Left ventricle myocardium inferior (tissue), 1 donor: ENCODE data around the gene OR2G6. TPM values are rescaled to one million over a fixed set of nuclear protein-coding genes. Genes with fewer than 3 reads are reported as not detected.
"Not testable (repeated sequence)": the region's sequence is repeated elsewhere in the genome, so short reads cannot be mapped to it uniquely, and the experiment has no call there.

Experiments used
- DNase-seq: peaks from one replicate; pipeline ENCODE4 v3.0.0-alpha.2; 2020
- H3K27ac ChIP-seq: fragments of 200-600 bp; replicated peaks from 2 replicates; pipeline ENCODE4 v1.8.0; 2021
- H3K27me3 ChIP-seq: fragments of 200-600 bp; 2 replicates; pipeline ENCODE4 v1.8.0; 2021; ENCODE audit warnings: low read depth
- H3K36me3 ChIP-seq: fragments of 200-600 bp; 2 replicates; pipeline ENCODE4 v1.8.0; 2021
- H3K4me1 ChIP-seq: fragments of 200-600 bp; 2 replicates; pipeline ENCODE4 v1.8.0; 2021
- H3K4me3 ChIP-seq: fragments of 200-600 bp; 2 replicates; pipeline ENCODE4 v1.8.0; 2021; ENCODE audit warnings: mild to moderate bottlenecking, moderate library complexity
- H3K9me3 ChIP-seq: fragments of 200-600 bp; replicated peaks from 2 replicates; pipeline ENCODE4 v1.8.0; 2021
- intact Hi-C: fragments of 100-400 bp; cut with micrococcal nuclease; formaldehyde crosslinking; loops from one replicate; pipeline ENCODE4 v1.11.0; 2022
- long read RNA-seq: library from polyadenylated mRNA; unstranded; transcript quantifications from one replicate; pipeline ENCODE4 v2.0.0, GENCODE V29; 2021
- total RNA-seq: library from RNA; stranded (reverse); fragmentation: NEBNext Ultra II Directional; extraction: Animal tissue kit (Norgen Biotek cat#: 25700); gene quantifications from one replicate; pipeline ENCODE4 v1.2.1, GENCODE V29; 2021
- TF ChIP-seq, protein P1 (sequence below): fragments of 200-600 bp; IDR thresholded peaks from 2 replicates; pipeline ENCODE4 v1.8.0; 2021; ENCODE audit warnings: antibody characterized with exemption, mild to moderate bottlenecking, borderline replicate concordance
- donor health status: DM: no; HTN: yes; CAD: no; lungs with severe emphysema.

The OR2G6 gene
- total RNA-seq, result not detected
- long read RNA-seq, result 0 reads

DNA sequence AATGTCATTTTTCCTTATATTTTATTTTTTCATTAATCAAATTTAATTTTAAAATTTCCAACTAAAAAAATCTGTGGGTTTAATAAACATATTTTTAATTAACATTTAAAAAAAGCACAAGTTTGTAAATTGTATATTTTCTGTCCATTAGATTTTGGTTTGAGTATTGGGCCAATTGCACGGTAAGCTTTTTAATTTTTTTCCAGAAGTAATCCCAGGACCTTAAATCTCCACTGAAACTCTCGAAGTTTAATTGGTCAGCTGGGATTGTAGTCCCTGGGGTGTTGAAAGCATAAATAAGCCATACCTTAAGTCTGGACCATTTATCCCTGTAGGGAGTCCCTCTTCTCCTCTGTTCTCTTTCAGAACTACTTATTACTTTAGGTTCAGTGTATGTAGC lies at the start of gene OR2G6:
TSS of gene OR2G6 (plus strand) at position 301 of the 400 bp plus-strand sequence. CDS start 13,574 bp downstream, outside the sequence.
- H3K36me3 ChIP-seq, H3K27me3 ChIP-seq, H3K9me3 ChIP-seq, H3K27ac ChIP-seq, H3K4me3 ChIP-seq, DNase-seq, intact Hi-C loops, H3K4me1 ChIP-seq: not testable (repeated sequence)

DNA sequence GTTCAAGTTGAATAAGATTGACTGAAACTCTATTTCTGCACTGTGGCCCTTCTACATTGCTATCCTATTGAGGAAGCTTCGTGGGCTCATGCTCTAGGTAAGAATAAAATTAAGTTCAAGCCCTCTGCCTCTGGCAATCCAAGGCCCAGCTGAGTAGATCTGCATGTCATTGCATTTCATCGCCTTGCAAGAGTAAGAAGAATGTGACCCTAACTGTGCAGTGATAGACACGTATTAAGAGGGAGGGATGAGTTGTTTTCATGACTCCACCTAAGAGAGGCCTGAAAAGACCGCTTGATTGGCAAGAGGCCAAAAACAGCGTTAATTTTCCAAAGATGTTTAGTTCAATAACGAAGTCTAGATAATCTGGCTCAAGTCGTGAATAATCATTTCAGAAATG lies 48.8 kb upstream of the OR2G6 start:
- H3K27me3 ChIP-seq, H3K4me3 ChIP-seq, DNase-seq, H3K36me3 ChIP-seq, H3K9me3 ChIP-seq, H3K4me1 ChIP-seq, intact Hi-C loops, H3K27ac ChIP-seq: not testable (repeated sequence)

DNA sequence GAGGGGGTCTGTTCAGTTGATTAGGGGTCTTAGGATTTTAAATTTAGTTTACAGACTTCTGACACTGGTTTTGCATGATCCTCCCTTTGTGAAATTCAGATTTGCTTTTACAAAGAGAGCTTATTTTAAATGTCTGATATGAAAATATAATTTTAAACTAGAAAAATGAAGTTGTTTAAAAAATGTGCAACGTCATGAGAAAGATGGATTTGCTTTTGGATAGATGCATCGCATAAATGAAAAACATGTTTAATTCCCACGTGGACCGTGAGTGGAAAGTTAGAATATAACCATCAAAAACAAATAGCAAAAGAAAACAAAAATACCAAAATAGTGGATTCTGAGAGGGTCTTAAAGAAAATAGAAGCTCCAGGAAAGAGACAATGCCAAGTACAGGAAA lies 36.7 kb upstream of the OR2G6 start:
- no peak overlapping the region for H3K4me3 ChIP-seq
- intact Hi-C loops, result no loop called here
- DNase-seq, result no peak
- no peaks in the 10 kb centered on the region for H3K4me1 ChIP-seq
- no peak overlapping the region for H3K27ac ChIP-seq
- TF ChIP-seq, protein P1, sequence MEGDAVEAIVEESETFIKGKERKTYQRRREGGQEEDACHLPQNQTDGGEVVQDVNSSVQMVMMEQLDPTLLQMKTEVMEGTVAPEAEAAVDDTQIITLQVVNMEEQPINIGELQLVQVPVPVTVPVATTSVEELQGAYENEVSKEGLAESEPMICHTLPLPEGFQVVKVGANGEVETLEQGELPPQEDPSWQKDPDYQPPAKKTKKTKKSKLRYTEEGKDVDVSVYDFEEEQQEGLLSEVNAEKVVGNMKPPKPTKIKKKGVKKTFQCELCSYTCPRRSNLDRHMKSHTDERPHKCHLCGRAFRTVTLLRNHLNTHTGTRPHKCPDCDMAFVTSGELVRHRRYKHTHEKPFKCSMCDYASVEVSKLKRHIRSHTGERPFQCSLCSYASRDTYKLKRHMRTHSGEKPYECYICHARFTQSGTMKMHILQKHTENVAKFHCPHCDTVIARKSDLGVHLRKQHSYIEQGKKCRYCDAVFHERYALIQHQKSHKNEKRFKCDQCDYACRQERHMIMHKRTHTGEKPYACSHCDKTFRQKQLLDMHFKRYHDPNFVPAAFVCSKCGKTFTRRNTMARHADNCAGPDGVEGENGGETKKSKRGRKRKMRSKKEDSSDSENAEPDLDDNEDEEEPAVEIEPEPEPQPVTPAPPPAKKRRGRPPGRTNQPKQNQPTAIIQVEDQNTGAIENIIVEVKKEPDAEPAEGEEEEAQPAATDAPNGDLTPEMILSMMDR, result no peak
- no peaks in the 10 kb centered on the region for H3K36me3 ChIP-seq
- H3K9me3 ChIP-seq, result no peaks in the 10 kb centered on the region
- H3K27me3 ChIP-seq, result no peaks in the 10 kb centered on the region

DNA sequence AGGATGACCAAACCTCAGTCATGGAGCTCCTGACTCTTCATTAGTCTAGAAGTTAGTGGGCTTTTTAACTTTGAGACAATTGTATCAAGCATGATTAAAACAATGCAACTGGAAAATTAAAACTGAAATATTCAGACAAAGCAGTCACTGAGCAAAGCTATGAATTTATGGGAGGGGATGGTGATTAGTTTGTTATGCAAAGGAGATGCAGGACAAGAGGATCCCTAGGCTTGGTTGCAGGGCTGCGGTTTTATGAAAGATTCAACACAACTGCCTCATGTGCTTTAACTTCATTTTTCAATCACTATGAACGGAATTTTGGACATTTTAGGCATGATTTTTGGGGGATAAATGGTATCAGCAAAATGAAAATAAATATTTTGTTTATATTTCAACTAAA lies 35.8 kb upstream of the OR2G6 start:
- intact Hi-C loops, H3K27ac ChIP-seq, H3K4me1 ChIP-seq, H3K9me3 ChIP-seq, H3K4me3 ChIP-seq, H3K36me3 ChIP-seq, DNase-seq, H3K27me3 ChIP-seq: not testable (repeated sequence)

DNA sequence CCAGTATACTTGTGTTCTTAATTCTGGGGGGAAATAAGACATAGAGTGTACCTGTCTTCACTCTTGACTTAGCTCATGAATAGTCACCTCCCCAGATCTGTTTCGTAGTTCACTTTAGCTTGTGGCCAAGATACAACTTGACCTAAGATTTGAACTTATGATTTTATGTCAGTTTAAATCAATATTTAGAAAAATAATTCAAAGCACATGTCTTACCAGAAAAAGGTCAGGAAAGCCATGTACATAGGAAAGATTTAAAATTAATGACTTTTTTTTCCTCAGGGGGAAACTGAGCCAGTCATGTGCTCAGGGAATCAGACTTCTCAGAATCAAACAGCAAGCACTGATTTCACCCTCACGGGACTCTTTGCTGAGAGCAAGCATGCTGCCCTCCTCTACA lies 34.8 kb upstream of the OR2G6 start, which contains the start of gene OR2T3:
TSS of gene OR2T3 (plus strand) at position 301 of the 400 bp plus-strand sequence. CDS start at position 301, 0 bp downstream.
- H3K27me3 ChIP-seq, H3K4me1 ChIP-seq, DNase-seq, H3K9me3 ChIP-seq, H3K36me3 ChIP-seq, H3K27ac ChIP-seq, H3K4me3 ChIP-seq, intact Hi-C loops: not testable (repeated sequence)

DNA sequence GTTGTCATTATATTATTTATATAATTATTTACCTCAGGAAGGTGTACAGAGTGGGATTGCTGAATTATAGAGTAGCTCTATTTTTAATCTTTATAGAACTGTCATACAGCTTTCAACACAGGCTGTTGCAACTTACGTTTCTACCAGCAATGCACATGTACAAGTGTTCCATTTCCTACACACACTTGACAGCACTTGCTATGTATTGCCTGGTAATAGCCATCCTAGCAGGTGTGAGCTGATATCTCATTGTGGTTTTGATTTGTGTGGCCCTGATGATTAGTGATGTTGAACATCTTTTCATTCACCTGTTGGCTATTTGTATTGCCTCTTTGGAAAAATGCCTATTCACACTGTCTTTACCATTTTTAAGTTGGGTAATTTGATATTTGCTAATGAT lies 32.2 kb upstream of the OR2G6 start:
- H3K4me3 ChIP-seq, H3K27me3 ChIP-seq, H3K9me3 ChIP-seq, DNase-seq, H3K36me3 ChIP-seq, H3K4me1 ChIP-seq, H3K27ac ChIP-seq, intact Hi-C loops: not testable (repeated sequence)

DNA sequence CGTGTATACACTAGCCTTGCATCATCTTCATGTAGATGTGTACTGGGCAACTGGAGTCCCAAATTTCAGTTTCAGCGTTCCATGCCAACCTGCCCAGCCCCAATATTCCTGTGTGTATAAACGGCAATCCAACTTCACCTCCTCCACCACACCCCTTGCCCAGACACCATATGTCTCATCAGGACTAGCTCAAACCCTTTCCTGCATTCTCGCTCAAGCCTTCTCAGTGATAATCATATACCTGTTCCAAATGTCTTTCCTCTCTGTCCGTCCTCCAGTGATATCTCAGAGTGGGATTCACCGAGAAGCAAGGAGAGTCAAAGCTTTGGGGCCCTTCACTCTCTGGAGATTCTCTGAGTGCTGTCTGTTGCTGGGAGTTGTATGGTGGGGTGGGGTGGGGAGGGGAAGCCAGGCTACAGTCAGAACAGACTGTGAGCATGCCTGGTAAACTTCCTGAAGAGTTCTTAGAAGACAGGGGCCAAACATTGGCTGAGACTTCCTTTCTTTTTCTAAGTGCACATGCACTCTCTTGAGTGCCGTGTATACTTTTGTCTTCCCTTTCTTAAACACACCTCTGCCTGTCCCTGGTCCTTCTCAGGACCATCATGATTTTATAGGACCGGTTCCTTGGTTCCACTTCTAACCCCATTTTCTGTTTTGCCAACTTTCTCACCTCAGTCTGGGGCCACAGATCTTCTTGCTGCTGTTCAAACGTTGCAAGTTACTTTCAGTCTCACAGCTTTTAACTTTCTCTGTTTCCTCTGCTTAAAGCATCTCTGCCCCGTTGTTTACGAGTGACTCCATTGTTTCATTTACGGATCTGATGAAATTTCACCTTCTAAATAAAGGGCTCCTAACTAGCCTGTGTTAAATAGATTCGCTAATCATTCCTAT lies 25.9 kb upstream of the OR2G6 start:
- H3K4me1 ChIP-seq, H3K27me3 ChIP-seq, H3K36me3 ChIP-seq, intact Hi-C loops, H3K4me3 ChIP-seq, H3K27ac ChIP-seq, H3K9me3 ChIP-seq, DNase-seq: not testable (repeated sequence)

DNA sequence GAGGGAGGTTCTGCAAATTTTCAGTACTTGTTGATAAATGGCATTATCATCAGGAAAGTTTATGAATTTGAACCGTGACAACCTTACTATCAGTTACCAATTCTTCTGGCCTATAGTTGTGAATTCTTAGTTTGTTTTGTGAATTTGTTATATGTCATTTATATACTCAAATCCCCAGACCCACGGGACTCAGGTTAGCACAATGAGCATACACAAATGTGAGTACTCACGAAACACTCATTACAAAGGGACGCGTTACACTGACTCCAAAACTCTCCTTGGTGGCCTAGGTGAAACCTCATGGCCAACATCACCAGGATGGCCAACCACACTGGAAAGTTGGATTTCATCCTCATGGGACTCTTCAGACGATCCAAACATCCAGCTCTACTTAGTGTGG lies 19.6 kb upstream of the OR2G6 start, which contains the start of gene OR2T5:
TSS of gene OR2T5 (plus strand) at position 301 of the 400 bp plus-strand sequence. CDS start at position 301, 0 bp downstream.
- H3K36me3 ChIP-seq, H3K4me3 ChIP-seq, H3K27me3 ChIP-seq, H3K27ac ChIP-seq, DNase-seq, intact Hi-C loops, H3K4me1 ChIP-seq, H3K9me3 ChIP-seq: not testable (repeated sequence)

DNA sequence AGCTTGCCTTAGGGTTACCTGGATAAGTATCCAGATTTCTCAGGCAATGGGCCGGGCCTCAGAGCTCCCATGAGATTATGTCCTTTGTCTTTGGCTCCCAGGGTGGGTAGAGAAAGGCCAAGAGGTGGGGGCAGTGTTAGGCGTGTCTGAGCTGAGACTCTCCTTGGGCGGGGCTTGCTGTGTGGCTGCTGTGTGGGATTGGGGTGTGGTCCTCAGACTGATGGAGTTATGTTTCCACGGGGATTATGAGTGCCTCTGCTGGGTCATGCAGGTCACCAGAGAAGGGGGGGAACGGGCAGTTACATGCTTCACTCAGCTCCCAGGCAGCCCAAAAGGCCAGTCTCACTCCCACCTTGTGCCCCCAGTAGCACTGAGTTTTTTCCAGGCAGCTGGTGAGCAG lies 11.2 kb upstream of the OR2G6 start:
- H3K9me3 ChIP-seq, H3K4me3 ChIP-seq, H3K36me3 ChIP-seq, H3K4me1 ChIP-seq, intact Hi-C loops, DNase-seq, H3K27ac ChIP-seq, H3K27me3 ChIP-seq: not testable (repeated sequence)

DNA sequence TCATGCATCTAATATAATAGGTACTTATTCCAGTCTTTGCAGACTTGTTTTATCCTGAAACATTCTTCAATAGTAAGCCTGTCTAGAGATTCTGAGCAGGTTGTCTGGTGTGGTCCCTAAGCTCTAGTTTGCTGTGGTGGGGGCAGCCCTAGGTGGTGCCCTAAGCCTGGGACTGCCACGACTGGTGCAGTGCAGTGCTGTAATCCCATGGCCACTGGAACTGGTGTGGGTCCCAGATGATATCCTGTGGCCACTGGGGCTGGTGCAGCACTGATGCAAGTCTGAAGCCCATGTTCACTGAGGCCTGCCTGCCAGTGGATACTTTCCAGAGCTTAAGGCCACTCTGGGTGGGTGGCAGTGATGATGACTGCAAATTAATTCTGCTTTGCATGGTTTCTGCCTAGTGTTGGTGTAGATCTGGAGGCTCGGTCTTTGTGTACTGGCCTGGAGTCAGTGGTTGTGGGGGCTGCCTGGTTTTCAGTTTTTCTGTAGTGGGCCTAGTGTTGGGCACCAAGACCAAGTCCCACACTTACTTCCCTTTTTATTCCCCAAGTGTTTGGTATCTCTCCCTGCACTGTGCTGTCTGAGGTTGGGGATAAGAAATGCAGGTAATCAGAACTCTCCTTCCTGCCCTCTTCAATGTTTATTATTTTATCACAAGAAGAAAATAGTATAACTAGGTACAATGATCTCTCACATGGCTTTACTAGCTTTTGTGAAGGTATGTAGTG lies 7.4 kb upstream of the OR2G6 start:
- H3K27me3 ChIP-seq, DNase-seq, H3K36me3 ChIP-seq, intact Hi-C loops, H3K27ac ChIP-seq, H3K4me1 ChIP-seq, H3K9me3 ChIP-seq, H3K4me3 ChIP-seq: not testable (repeated sequence)

DNA sequence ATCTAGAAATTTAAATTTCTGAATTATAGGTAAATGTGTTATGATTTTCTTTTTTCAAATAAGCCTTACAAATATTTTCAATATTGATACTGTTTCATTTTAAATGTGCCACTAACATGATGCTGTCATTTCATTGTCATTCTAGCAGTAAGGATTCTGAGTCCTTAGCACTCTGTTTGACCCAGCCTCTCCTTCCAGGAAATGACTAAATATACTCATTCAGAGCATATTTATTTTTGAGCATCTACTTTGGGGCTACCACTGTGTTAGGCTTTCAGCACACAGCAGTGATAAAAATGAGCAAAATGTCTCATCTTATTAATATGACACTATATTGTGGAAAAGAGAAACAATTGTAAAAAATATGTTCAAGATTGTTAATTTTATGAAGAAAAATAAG lies 2.3 kb downstream of the OR2G6 start:
- H3K4me1 ChIP-seq, H3K27me3 ChIP-seq, H3K4me3 ChIP-seq, H3K36me3 ChIP-seq, DNase-seq, H3K9me3 ChIP-seq, H3K27ac ChIP-seq, intact Hi-C loops: not testable (repeated sequence)
